Hematopoietic multipotent progenitor cell treated with erythropoietin and hydrocortisone succinate and interleukin-3 and kit ligand, for 8 days (in vitro differentiated cells): ENCODE measurements around the gene RIMBP2.

Experiments
- DNase-seq: peaks from one replicate; pipeline ENCODE4 v3.0.0-alpha.2; 2015

RIMBP2 gene

DNA sequence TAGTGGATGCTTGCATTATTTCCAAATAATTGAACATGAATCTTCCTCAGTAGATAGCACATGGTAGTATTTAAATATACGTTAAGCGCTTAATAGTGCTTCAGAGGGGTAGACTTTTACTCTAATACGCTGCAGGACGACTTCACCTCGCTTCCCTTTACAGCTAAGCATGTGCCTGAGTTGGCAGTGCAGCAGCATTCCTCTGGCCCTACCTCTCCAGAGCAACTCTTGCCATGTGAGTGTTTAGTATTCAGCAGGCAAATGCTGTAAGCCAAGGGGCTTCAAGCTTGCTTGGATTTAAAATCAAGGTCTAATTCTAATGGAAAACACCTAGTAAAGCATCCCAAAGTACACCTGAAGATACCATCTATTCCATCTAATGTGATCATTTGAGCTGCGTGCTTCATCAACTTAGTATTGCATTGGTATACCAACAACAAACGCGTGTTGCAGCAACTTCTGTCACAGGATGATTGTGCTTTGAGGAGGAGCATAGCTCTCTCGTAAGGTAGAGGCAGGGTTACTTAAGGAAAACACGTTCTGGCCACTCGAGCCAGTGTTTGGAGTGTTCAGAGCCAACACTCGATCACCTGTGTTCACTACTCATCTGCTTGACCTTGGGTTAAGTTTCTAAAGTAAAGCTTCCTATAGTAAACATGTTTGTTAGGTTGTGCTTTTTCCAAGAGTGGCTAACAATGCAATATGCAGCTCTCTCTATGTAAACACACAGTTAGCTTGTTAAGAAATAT is 317.8 kb downstream of the RIMBP2 start:
- DNase-seq: no peak

DNA sequence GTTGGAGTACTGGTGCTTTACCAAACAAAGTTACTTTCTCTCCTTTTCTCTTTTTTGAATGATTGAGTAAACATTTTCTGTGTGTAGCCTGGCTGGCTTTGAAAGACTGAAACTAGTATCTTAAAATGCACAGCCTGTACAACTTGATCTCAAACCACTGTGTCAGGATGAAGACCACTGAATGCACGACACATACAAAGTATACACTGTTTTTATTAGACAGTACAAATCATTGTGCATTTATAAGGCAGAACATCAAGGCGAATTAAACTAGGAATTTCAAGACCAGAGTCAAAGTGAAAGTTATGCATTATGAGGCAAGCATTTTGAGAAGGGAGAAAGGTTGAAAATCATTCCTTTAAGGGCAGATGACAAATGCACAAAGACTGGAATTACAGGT is 319.4 kb downstream of the RIMBP2 start:
- no peak for DNase-seq

DNA sequence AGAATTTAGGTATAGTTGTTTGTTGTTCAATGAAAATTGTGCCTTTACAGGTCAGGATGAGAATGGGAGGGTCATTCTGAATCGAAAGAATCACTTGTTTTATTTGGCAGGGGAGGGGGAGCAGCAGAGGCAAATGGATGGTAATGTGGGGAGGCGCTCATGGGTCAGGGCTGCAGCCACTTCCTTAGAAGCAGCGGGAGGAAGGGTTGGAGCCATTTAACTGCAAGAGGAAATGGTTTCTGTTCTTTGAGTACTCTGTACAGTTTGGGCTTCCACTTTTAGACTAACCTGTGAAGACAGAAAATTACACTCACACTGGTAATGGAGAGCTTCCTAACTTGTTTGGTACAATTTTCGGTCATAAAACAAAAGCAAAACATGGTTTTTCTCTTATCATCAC is 321.2 kb downstream of the RIMBP2 start:
- DNase-seq: no peak

DNA sequence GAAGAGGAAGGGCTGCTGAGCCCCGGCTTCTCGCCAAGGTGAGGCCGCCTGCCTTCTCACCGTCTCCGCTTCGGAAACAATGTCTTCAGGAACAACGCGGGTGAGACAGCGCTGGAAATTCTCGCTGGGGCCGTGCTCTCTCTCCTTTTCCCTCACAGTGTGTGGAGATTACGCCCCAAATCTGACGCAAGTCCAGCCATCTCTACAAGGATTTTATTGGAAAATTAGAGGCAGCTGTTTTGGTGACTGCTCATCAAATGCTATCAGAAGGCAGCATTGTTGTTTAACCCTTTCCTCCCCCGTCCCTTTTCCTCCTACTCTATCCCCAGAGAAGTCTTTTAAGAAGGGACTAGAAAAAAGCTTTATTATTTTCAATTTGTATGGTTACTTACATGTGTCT is 324.9 kb downstream of the RIMBP2 start:
- DNase-seq: no peak

DNA sequence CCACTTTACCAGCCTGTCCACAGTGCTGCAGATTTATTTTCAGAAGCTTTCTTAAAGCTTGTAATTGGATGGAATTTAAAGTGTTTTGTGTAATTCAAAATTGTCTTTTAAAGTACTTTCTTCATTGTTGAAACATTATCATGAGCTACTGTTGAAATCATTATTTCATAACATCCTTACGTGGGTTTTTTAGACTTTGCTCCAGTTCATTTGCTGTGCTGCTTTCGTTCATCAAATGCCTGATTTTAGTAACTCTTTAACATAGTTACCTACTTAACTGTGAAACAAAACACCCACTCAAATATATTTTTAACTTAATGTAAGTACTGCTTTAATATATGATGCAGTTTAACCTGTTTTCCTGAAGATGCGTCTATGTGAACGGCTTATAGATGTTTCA is 330.9 kb downstream of the RIMBP2 start:
- DNase-seq: no peak

DNA sequence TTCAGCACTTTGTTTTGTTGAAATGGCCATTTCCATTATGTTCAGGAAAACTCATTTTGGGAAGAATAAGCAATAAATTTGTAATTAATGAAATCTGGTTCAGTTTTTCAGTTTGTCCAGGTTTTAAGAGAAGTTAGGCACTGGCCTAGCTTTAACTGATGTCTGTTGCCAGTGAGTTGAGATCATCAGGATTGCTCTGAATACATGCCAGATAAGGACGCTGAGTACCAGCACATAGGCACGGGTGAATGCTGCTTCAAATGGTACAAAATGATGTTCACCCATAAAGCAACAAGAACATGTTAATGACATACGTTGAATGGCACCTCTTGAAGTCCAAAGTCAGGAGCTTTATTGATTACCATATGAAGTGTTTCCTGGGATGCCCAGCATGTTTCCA is 331.9 kb downstream of the RIMBP2 start:
- no peak for DNase-seq

DNA sequence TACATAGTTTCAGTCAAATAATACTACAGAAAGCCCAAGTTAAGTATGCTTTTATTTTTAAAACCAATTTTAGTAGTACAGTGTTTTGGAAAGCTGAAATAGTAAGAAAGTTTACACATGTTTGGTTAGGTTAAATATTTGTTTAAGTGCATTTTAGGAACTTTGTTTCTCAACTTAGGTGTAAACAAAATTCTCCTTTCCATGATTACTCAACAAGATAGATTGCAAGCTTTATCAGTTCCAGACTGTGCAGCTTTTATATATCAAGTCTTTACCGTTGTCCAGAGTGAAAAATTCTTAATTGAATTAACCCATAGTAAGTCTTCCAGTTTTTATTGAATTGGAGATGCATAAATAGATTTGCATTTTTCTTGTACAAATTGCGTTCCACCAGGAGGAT is 333.3 kb downstream of the RIMBP2 start:
- DNase-seq: no peak

DNA sequence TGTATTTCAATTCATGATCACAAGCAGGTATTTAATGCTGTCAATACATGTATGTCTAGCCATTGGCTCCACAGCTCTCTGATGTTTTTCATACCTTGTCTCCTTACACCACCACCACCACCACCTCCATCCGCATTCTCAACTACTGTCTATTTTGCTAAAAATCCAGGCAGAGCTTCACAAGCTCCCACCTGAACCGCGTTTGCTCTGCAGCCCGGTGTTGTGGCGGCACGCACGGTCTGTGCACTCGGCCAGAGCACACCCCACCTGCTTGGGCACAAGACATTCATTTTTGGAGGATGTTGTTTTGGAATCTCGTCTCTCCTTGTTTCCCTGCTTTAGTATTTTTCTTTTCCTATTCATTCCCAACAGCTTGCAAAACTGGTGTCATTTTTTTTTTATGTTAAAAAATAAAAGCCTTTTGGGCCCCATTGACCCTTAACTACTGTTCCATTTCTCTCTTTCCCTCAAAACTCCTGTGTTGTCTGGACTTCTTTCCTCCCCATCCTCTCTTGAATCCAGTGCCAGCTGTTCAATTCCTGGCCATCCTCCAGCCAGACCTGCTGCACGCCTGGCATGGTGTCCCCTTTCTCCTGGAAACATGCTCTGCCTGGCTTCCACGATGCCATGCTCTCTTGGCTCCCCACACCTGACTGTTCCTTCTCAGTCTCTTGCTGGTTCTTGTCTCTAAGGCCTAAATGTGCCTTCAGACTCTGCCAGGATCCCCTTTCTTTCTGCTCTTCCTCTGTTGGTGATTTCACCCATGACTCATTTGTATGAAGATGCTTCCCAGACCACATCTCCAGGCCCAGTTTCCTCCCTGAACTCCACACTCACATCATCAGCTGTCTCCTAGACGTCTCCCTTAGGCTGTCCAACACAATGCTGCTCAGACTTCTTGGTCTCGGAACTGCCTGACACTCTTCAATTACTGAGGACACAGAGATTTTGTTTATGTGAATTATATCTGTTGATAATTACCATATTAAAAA is 340.5 kb downstream of the RIMBP2 start:
- DNase-seq: no peak

DNA sequence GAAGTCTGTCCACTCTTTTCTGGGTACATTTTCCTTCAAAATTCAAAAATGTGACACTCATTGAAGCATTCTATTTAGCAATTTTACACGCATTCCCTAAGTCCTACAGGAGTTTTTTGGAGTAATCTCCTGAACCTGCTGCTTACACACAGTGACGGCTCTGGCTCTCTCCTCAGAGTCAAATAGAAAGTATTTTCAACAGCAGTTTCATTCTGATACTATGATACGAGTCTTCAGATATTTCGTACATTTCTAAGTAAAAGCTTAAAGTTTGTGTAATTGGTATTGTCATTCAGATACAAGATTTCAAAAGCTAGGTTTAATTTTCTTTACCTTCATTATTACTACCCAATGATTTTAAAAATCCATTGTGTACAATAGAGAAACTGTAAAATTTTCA is 342.0 kb downstream of the RIMBP2 start:
- no peak for DNase-seq

DNA sequence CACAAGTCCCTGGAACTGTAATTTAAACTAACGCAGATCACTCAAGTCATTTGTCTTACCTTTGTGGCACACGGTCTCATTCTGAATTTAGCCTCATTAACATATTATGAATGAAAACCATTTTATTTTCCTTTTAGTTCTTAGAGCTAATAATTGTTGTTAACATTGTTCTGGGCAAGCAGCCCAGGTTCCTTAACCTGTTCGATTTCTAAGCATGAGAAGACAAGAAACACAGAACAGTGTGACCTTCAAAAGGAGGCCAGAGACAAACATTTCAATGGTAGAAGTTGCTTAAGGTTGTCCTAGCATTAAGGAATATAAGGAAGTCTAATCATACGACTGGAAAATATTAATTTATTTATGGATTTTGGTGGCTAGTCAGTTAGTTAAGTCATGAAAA is 343.2 kb downstream of the RIMBP2 start:
- no peak for DNase-seq

DNA sequence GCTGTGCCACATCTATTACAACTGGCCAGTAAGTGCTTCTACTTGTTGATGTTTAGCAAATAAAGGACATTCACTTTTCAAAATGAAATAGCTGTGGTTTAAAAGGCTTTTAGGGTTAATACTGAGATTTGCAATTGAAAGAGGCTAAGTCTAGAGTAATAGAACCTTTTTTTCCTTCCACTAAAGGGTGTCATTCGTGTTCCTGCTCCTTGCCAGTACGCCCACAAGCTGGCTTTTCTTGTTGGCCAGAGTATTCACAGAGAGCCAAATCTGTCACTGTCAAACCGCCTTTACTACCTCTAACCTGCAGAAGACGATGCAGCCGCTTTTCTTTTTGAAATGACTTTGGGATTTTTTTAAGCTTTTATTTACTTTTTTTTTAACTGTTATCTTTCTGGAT is 344.8 kb downstream of the RIMBP2 start:
- DNase-seq: no peak

DNA sequence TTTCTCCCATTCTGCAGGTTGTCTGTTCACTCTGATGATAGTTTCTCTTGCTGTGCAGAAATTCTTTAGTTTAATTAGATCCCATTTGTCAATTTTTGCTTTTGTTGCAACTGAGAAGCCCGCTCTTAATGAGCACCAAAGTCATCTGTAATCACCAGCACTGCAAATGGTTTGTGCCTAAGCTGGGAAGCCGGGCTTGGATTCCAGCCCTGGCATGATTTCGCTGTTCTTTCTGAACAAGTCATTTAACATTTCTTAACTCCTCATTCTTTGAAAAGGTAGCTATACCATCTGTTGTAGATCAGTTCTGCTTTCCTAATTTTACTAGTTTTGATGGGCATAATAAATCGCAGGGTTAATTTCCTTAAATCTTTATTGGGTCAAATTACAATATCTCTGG is 346.3 kb downstream of the RIMBP2 start:
- DNase-seq: no peak

DNA sequence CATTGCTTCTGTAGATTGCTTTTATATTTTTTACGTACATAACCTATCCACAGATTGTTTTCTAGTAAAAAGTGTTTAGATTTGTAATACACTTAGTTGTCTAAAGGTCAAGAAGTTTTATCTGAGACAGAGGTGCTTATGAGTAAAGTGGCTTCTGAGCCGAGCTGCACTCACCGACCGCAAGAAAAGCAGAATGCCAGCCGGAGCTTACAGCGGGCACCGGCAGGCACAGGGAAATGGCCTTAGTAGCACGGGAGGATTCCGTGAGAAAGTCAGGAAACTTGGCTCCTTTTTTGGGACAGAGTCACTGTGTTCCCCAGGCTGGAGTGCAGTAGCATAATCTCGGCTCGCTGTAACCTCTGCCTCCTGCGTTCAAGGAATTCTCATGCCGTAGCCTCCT is 348.6 kb downstream of the RIMBP2 start:
- DNase-seq: no peak

DNA sequence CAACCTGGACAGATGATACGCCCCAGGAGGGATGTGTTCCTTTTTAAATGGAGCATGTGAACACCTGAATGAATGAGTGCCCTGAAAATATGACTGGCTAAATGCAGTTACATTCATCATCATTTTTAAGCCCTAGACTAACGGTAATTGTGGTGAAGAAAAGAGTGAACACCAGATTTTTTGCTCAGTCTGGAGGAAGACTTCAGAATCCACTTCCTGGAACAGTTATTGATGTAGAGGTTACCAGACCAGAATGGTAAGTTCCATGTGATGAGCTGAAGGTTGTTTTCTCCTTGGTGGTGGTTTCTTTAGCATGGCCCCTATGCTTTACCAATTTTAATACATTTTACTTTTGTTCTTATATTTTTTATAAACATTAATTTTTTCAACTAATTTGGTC is 349.1 kb downstream of the RIMBP2 start:
- DNase-seq: no peak

DNA sequence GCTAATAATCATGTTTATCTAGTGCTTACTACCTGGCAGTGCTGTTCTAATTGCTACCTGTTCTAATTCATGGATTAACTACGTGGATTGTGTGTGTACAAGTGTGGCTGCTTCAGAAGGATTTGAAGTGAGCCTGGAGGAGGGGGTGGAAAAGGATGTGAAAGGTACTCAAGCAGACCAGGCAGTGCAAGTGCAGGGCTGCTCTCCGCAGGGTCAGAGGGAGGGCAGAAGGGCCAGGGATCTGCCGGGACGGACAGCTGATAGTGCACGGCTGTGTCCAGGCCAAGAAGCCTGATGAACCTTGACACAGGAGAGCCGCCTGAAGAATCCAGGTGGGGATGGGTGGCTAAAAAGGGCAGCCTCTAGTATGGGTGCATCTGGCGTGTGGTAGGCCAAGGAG is 349.9 kb downstream of the RIMBP2 start:
- DNase-seq: no peak

DNA sequence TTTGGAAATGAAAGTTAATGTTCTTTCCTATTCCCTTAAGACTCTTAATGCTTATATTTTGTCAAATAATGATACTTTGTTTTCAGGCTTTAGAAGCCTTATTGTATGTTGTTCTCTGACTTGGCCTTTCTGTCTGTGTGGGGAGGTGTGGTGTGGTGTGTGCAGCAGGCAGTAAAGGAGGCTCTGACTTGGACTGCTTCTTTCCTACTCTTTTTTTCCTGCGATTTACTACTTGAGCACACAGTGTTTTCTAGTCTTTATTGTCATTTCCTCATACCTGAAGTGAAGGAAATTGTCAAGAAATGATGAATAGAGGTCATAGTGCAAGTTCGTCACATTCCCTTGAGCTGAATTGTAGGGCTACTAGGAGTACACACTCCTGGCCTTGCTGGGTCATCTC is 351.5 kb downstream of the RIMBP2 start:
- DNase-seq: no peak

DNA sequence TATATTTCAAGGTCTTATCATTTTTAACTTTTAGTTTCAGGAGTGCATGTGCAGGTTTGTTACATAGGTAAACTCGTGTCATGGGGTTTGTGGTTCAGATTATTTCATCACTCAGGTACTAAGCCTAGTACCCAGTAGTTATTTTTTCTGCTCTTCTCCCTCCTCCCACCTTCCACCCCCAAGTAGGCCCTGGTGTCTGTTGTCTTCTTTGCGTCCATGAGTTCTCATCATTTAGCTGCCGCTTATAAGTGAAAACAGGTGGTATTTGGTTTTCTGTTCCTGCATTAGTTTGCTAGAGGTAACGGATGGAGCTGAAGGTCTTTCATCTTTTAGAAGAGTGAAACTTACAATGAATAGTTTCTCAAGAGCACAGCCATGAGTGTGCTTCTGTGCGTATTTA is 354.0 kb downstream of the RIMBP2 start:
- DNase-seq: no peak

DNA sequence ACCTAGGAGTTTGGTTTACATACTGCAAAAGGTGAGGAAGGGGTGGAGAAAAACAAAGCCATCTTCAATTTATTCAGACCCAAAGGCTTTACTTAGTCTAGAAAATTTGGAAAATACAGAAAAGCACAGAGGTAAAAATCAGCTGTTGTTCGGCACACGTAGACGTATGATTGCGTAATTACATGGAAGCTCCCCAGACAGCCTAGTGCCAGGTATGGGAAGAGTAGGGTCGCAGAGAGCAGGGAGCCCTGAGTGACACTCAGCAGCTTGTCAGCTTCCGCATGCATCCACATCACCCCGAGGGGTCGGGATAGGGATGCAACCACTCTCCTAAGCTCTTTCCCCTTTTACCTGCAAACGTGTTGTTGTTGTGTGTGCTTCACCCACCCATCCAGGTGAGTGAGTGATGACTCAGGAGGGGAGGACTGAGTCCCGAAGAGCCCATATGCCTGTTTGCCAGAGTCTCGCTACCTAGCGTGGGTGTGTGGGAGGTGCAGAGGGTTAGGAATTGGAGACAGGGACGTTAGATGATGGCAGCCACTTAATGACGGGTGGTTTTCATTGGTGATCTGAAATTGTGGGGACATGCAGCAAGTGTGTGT is 358.3 kb downstream of the RIMBP2 start:
- no peak for DNase-seq

DNA sequence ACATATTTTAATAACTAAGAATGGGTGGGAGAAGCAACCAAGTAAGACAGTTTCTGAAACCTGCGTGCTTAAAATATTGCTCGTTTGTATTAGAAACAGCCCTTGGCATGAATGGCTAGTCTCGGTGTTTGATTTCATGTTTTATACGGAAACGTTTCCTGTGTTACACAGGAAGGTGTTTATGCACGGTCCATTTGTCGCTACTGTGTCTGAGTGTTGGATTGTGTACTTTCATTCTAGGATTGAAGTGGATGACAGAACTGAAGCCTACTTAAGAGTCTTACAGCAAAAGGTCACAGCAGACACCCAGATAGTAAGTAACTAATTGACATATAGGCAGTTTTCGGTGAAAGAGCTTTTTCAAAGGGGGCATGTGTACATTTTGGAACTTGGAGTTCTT is 358.9 kb downstream of the RIMBP2 start:
- no peak for DNase-seq

DNA sequence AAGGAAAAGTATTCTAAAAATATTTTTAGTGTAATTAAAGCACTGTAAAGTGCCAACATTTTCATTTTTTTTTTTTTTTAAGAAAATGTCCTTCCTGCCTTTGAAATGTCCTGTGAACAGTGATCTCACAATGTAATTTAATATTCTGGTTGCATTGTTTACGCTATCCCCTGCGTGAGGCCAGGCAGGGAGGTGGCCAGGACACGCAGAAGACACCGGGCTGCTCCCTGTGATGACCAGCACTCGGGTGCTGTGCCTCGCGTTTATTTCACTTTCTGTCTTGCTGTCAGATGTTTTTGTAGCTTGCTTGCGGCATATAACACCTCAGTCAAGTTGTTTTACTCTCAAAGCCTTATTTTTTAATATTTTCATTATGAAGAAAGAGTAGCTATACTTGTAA is 359.9 kb downstream of the RIMBP2 start:
- no peak for DNase-seq

DNA sequence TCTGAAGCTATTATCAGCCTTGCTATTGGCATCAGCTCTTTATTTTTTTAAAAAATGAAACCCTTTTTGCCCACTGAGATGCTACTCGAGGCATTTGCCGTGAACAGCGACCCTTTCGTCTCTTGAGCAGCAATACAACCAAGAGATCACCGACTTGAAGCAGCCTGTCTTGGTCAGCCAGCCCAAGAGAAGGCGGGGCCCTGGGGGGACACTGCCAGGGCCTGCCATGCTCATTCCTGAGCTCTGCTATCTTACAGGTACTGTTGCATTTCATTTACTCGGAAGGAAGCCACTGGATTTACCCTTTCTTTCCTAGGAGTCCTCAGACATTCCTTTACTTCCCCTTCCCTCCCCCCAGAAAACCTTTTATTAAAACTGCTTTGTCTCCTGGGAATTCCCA is 361.7 kb downstream of the RIMBP2 start:
- no peak for DNase-seq

DNA sequence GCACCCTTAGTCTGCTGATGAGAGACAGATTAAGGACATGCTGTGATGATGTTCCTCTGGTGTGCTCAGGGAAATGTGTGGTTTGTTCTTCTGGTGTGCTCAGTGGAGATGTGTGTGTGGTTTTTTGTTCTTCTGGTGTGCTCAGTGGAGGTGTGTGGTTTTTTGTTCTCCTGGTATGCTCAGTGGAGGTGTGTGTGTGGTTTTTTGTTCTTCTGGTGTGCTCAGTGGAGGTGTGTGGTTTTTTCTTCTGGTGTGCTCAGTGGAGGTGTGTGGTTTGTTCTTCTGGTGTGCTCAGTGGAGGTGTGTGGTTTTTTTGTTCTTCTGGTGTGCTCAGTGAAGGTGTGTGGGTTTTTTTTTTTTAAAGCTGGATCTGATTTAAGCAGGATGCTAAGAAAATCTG is 363.0 kb downstream of the RIMBP2 start:
- no peak for DNase-seq

DNA sequence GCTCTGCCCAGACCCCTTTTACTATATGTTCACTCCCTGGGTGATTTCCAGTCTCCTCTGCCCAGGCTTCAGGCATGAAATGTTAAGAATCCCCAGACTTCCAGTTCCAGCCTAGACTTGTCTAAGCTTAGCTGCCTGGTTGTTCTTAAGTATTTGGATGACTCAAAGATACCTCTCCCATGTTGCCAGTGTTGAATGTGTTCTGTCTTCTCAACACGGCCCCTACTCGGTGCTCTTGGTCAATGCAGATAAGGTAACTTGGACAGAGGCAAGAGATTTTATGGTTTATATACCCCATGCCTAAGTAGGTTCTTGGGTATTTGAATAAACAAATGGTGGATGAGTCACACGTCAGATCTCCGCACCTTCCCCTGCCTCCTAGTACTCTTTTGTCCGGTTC is 364.8 kb downstream of the RIMBP2 start:
- DNase-seq: no peak

DNA sequence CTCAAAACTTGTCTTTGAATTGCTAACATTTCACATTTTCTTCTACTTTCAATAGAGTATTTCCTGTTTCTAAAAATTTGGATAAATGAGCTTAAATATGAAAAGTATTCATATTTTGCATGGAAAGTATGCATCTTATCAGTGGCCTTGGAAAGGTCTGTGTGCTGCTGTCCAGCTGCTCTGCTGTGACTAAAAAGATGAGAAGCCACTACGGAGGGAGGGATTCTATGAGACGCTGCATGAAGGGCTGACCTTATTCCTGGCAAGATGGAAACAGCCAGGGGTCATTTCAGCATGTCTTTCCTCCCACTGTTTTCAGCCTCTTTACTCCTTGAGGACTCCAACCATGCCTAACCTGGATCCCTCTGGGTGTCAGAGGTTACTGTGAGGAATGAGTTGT is 365.4 kb downstream of the RIMBP2 start:
- no peak for DNase-seq
